NT2/D1 (cell line): Measurements from ENCODE around the gene MRFAP1L1.

Experiments used
- SUZ12 ChIP-seq: IDR thresholded peaks from 2 replicates; pipeline ENCODE4 v1.6.1; 2011; ENCODE audit not compliant: insufficient read length, insufficient read depth; ENCODE audit errors: extremely low read depth
- YY1 ChIP-seq: IDR thresholded peaks from 2 replicates; pipeline ENCODE4 v1.6.1; 2011; ENCODE audit not compliant: insufficient read length, insufficient read depth
- ZNF274 ChIP-seq: IDR thresholded peaks from 2 replicates; pipeline ENCODE4 v1.6.1; 2011; ENCODE audit warnings: mild to moderate bottlenecking, low read depth, low read length

GRCh38 chr4:6753891-6754290 lies 44.2 kb upstream of the MRFAP1L1 start:
- no peak for TF ChIP-seq ZNF274
- no peak for TF ChIP-seq YY1
- TF ChIP-seq SUZ12, result no peak
